ENCODE measurements around the gene SCD5.

Gene SCD5

GRCh38 chr4:82758701-82759685 is 39.6 kb downstream of the SCD5 start:
- no peak for DNase-seq

- no peak for DNase-seq
These were observed 42.5 kb downstream of the SCD5 start for GRCh38 chr4:82756061-82756460.

- no peak for DNase-seq
These were observed 42.9 kb downstream of the SCD5 start for GRCh38 chr4:82755650-82756049.

- DNase-seq, result no peak
These were observed 44.0 kb downstream of the SCD5 start for GRCh38 chr4:82754513-82755165.

- no peak for DNase-seq
These were observed 44.7 kb downstream of the SCD5 start for GRCh38 chr4:82753725-82754410.

GRCh38 chr4:82753238-82753637 is 45.4 kb downstream of the SCD5 start:
- no peak for DNase-seq

GRCh38 chr4:82748810-82749470 is 49.7 kb downstream of the SCD5 start:
- no peak for DNase-seq

GRCh38 chr4:82747686-82748575 is 50.7 kb downstream of the SCD5 start:
- DNase-seq, result no peak

- DNase-seq, result no peak
These were observed 51.7 kb downstream of the SCD5 start for GRCh38 chr4:82746705-82747574.

- no peak for DNase-seq
These were observed 53.3 kb downstream of the SCD5 start for GRCh38 chr4:82745173-82745842.

GRCh38 chr4:82744284-82744968 is 54.2 kb downstream of the SCD5 start:
- DNase-seq, result no peak

GRCh38 chr4:82741188-82741587 is 57.4 kb downstream of the SCD5 start:
- DNase-seq, result no peak

GRCh38 chr4:82739287-82740190 is 59.1 kb downstream of the SCD5 start:
- DNase-seq, result no peak

- DNase-seq, result no peak
These were observed 61.2 kb downstream of the SCD5 start for GRCh38 chr4:82737354-82737753.

- DNase-seq, result no peak
These were observed 65.0 kb downstream of the SCD5 start for GRCh38 chr4:82733636-82734035.

GRCh38 chr4:82728301-82728700 is 70.3 kb downstream of the SCD5 start:
- no peak for DNase-seq

GRCh38 chr4:82726596-82726995 is 72.0 kb downstream of the SCD5 start:
- DNase-seq, result no peak

GRCh38 chr4:82721819-82722423 is 76.7 kb downstream of the SCD5 start:
- no peak for DNase-seq
